HEK293 (cell line): Measurements from ENCODE around the gene TSKU.
A peak's percentile ranks its signal among the peaks of the same experiment; 100 is the strongest.

ENCODE experiments used
- YY1 ChIP-seq: fragments of 450-650 bp; formaldehyde crosslinking; IDR thresholded peaks from 2 replicates; pipeline ENCODE4 v1.5.1; 2018; ENCODE audit warnings: missing biosample characterization, missing genetic modification characterization
- ZNF48 ChIP-seq: fragments of 450-650 bp; formaldehyde crosslinking; IDR thresholded peaks from 2 replicates; pipeline ENCODE4 v1.5.1; 2016; ENCODE audit warnings: missing biosample characterization, missing genetic modification characterization
- ZNF629 ChIP-seq: fragments of 450-650 bp; formaldehyde crosslinking; IDR thresholded peaks from 2 replicates; pipeline ENCODE4 v1.5.1; 2017; ENCODE audit warnings: missing biosample characterization, missing genetic modification characterization
- ZNF654 ChIP-seq: fragments of 450-650 bp; formaldehyde crosslinking; IDR thresholded peaks from 2 replicates; pipeline ENCODE4 v1.5.1; 2016; ENCODE audit warnings: low read depth, missing biosample characterization, missing genetic modification characterization
- TF ChIP-seq, protein P1 (sequence below): fragments of 450-650 bp; formaldehyde crosslinking; IDR thresholded peaks from 2 replicates; pipeline ENCODE4 v1.5.1; 2016; ENCODE audit warnings: missing biosample characterization, missing genetic modification characterization
- TF ChIP-seq, protein P2 (sequence below): fragments of 450-650 bp; IDR thresholded peaks from 2 replicates; pipeline ENCODE4 v1.5.1; 2018; ENCODE audit warnings: missing biosample characterization, missing genetic modification characterization
- TF ChIP-seq, protein P3 (sequence below): fragments of 450-650 bp; formaldehyde crosslinking; IDR thresholded peaks from 2 replicates; pipeline ENCODE4 v1.5.1; 2016; ENCODE audit warnings: missing biosample characterization, missing genetic modification characterization
- TF ChIP-seq, protein P4 (sequence below): fragments of 450-650 bp; formaldehyde crosslinking; conservative IDR thresholded peaks from 2 replicates; pipeline ENCODE4 v1.5.1; 2016; ENCODE audit warnings: low read depth, missing biosample characterization, missing genetic modification characterization

DNA sequence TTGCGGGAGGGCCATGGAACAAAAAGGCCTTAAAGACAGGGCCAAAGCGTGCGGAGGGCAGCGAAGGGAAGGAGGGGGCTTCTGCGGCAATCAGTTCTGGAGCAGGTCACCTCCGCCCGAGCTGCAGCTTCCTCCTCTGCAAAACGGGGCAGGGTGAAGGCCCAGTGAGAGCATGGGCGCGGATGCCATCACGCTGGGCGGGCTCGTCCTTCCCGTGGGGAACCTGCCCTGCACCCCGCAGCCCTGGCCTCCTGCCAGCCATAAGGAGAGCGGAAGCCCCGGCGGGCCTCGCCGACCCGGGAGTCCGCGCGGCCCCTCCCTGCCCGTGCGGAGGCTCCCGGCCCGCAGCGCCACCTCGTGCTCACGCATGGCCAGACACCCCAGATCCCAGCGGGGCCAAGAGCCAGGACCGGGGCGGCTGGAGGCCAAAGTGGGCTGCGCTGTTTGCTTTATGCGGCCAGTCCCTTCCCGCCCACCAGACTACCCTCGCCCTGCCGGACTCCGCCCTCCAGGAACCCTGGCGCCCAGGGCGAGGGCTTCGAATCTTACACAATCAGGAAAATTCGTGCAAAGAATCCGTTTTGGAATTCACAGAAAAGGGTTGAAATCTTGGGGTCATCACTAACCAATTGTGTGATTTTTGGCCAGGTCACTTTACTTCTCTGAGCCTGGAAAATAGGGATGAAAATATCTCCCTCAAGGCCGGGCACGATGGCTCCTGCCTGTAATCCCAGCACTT is 16.1 kb downstream of the TSKU start:
- TF ChIP-seq, protein P1, sequence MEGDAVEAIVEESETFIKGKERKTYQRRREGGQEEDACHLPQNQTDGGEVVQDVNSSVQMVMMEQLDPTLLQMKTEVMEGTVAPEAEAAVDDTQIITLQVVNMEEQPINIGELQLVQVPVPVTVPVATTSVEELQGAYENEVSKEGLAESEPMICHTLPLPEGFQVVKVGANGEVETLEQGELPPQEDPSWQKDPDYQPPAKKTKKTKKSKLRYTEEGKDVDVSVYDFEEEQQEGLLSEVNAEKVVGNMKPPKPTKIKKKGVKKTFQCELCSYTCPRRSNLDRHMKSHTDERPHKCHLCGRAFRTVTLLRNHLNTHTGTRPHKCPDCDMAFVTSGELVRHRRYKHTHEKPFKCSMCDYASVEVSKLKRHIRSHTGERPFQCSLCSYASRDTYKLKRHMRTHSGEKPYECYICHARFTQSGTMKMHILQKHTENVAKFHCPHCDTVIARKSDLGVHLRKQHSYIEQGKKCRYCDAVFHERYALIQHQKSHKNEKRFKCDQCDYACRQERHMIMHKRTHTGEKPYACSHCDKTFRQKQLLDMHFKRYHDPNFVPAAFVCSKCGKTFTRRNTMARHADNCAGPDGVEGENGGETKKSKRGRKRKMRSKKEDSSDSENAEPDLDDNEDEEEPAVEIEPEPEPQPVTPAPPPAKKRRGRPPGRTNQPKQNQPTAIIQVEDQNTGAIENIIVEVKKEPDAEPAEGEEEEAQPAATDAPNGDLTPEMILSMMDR (tag by site-specific recombination) = peak; percentile 73
- TF ChIP-seq, protein P2, sequence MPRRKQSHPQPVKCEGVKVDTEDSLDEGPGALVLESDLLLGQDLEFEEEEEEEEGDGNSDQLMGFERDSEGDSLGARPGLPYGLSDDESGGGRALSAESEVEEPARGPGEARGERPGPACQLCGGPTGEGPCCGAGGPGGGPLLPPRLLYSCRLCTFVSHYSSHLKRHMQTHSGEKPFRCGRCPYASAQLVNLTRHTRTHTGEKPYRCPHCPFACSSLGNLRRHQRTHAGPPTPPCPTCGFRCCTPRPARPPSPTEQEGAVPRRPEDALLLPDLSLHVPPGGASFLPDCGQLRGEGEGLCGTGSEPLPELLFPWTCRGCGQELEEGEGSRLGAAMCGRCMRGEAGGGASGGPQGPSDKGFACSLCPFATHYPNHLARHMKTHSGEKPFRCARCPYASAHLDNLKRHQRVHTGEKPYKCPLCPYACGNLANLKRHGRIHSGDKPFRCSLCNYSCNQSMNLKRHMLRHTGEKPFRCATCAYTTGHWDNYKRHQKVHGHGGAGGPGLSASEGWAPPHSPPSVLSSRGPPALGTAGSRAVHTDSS = no peak
- TF ChIP-seq, protein P3, sequence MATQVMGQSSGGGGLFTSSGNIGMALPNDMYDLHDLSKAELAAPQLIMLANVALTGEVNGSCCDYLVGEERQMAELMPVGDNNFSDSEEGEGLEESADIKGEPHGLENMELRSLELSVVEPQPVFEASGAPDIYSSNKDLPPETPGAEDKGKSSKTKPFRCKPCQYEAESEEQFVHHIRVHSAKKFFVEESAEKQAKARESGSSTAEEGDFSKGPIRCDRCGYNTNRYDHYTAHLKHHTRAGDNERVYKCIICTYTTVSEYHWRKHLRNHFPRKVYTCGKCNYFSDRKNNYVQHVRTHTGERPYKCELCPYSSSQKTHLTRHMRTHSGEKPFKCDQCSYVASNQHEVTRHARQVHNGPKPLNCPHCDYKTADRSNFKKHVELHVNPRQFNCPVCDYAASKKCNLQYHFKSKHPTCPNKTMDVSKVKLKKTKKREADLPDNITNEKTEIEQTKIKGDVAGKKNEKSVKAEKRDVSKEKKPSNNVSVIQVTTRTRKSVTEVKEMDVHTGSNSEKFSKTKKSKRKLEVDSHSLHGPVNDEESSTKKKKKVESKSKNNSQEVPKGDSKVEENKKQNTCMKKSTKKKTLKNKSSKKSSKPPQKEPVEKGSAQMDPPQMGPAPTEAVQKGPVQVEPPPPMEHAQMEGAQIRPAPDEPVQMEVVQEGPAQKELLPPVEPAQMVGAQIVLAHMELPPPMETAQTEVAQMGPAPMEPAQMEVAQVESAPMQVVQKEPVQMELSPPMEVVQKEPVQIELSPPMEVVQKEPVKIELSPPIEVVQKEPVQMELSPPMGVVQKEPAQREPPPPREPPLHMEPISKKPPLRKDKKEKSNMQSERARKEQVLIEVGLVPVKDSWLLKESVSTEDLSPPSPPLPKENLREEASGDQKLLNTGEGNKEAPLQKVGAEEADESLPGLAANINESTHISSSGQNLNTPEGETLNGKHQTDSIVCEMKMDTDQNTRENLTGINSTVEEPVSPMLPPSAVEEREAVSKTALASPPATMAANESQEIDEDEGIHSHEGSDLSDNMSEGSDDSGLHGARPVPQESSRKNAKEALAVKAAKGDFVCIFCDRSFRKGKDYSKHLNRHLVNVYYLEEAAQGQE (tag by site-specific recombination) = no peak
- TF ChIP-seq ZNF48 (tag by site-specific recombination) (no peak), ZNF629 (tag by site-specific recombination) (no peak), ZNF654 (tag by site-specific recombination) (peak; percentile 31), YY1 (tag by site-specific recombination) (0 out of 2 replicates have a peak, but pooled peaks have one; percentile 21)
- TF ChIP-seq, protein P4, sequence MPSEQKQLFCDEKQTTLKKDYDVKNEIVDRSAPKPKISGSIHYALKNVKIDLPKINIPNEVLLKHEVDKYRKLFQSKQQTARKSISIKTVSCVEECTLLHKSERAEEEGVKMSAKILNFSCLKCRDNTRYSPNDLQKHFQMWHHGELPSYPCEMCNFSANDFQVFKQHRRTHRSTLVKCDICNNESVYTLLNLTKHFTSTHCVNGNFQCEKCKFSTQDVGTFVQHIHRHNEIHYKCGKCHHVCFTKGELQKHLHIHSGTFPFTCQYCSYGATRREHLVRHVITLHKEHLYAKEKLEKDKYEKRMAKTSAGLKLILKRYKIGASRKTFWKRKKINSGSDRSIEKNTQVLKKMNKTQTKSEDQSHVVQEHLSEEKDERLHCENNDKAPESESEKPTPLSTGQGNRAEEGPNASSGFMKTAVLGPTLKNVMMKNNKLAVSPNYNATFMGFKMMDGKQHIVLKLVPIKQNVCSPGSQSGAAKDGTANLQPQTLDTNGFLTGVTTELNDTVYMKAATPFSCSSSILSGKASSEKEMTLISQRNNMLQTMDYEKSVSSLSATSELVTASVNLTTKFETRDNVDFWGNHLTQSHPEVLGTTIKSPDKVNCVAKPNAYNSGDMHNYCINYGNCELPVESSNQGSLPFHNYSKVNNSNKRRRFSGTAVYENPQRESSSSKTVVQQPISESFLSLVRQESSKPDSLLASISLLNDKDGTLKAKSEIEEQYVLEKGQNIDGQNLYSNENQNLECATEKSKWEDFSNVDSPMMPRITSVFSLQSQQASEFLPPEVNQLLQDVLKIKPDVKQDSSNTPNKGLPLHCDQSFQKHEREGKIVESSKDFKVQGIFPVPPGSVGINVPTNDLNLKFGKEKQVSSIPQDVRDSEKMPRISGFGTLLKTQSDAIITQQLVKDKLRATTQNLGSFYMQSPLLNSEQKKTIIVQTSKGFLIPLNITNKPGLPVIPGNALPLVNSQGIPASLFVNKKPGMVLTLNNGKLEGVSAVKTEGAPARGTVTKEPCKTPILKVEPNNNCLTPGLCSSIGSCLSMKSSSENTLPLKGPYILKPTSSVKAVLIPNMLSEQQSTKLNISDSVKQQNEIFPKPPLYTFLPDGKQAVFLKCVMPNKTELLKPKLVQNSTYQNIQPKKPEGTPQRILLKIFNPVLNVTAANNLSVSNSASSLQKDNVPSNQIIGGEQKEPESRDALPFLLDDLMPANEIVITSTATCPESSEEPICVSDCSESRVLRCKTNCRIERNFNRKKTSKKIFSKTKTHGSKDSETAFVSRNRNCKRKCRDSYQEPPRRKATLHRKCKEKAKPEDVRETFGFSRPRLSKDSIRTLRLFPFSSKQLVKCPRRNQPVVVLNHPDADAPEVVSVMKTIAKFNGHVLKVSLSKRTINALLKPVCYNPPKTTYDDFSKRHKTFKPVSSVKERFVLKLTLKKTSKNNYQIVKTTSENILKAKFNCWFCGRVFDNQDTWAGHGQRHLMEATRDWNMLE = no peak
